Liver (tissue), 9 donors: ENCODE results near the gene CIBAR2. TPM values are rescaled to one million over a fixed set of nuclear protein-coding genes. Genes with fewer than 3 reads are reported as not detected.

Source experiments
- DNase-seq: peaks from one replicate; pipeline ENCODE4 v3.0.0-alpha.2; 2017; ENCODE audit warnings: low spot score
- H3K27ac ChIP-seq, 2 donors: one replicate each; pipeline ENCODE4 v1.7.0; 2013; ENCODE audit warnings: inconsistent platforms in 2 of 2, low read length in 2 of 2, control low read depth in 1 of 2, low read depth in 1 of 2, mild to moderate bottlenecking in 1 of 2
- H3K27me3 ChIP-seq, 4 donors: one replicate each; pipeline versions ENCODE4 v1.6.1 to v1.7.0; 2013; ENCODE audit warnings: low read length in 3 of 4, inconsistent platforms in 1 of 4, mild to moderate bottlenecking in 1 of 4, moderate library complexity in 1 of 4; ENCODE audit not compliant: control insufficient read depth in 4 of 4, insufficient read depth in 4 of 4
- H3K36me3 ChIP-seq, 4 donors: one replicate each; pipeline versions ENCODE4 v1.6.1 to v1.7.0; 2013; ENCODE audit warnings: low read length in 3 of 4, mild to moderate bottlenecking in 3 of 4, low read depth in 1 of 4, moderate library complexity in 1 of 4; ENCODE audit not compliant: control insufficient read depth in 4 of 4, insufficient read depth in 3 of 4
- H3K4me1 ChIP-seq, 4 donors: one replicate each; pipeline versions ENCODE4 v1.6.1 to v1.7.0; 2013; ENCODE audit warnings: low read length in 3 of 4, mild to moderate bottlenecking in 3 of 4, moderate library complexity in 1 of 4; ENCODE audit not compliant: control insufficient read depth in 4 of 4, insufficient read depth in 4 of 4
- H3K4me3 ChIP-seq, 3 donors: one replicate each; pipeline versions ENCODE4 v1.6.1 to v1.7.0; 2013; ENCODE audit warnings: low read length in 3 of 3, control low read depth in 1 of 3, low read depth in 1 of 3, mild to moderate bottlenecking in 1 of 3
- H3K9ac ChIP-seq, 2 donors: one replicate each; pipeline ENCODE4 v1.7.0; 2013; ENCODE audit warnings: low read length in 2 of 2, mild to moderate bottlenecking in 2 of 2, moderate library complexity in 2 of 2, control low read depth in 1 of 2, low read depth in 1 of 2
- H3K9me3 ChIP-seq, 4 donors: one replicate each; pipeline versions ENCODE4 v1.6.1 to v1.7.0; 2013; ENCODE audit warnings: low read length in 3 of 4; ENCODE audit not compliant: control insufficient read depth in 4 of 4
- ATF3 ChIP-seq: IDR thresholded peaks from 2 replicates; pipeline ENCODE4 v1.6.1; 2016; ENCODE audit warnings: antibody characterized with exemption
- CTCF ChIP-seq: fragments of 150-350 bp; IDR thresholded peaks from 2 replicates; pipeline ENCODE4 v1.5.1; 2017; ENCODE audit warnings: improper control_type of control experiment, low read depth, low read length; ENCODE audit not compliant: missing input control
- EGR1 ChIP-seq, 2 donors: IDR thresholded peaks; 2 replicates each; pipeline ENCODE4 v1.6.1; 2016 to 2018; ENCODE audit warnings: antibody characterized with exemption in 2 of 2, low read depth in 2 of 2
- FOXA1 ChIP-seq: IDR thresholded peaks from 2 replicates; pipeline ENCODE4 v1.6.1; 2016; ENCODE audit warnings: antibody characterized with exemption
- FOXA2 ChIP-seq: IDR thresholded peaks from 2 replicates; pipeline ENCODE4 v1.6.1; 2016; ENCODE audit warnings: antibody characterized with exemption
- GABPA ChIP-seq, 2 donors: IDR thresholded peaks in 1 of 2; conservative IDR thresholded peaks in 1 of 2; 2 replicates each; pipeline ENCODE4 v1.6.1; 2016; ENCODE audit warnings: antibody characterized with exemption in 2 of 2, mild to moderate bottlenecking in 1 of 2, moderate library complexity in 1 of 2
- HNF4A ChIP-seq, 2 donors: conservative IDR thresholded peaks; 2 replicates each; pipeline ENCODE4 v1.6.1; 2016; ENCODE audit warnings: antibody characterized with exemption in 2 of 2, mild to moderate bottlenecking in 2 of 2
- HNF4G ChIP-seq: IDR thresholded peaks from 2 replicates; pipeline ENCODE4 v1.6.1; 2016; ENCODE audit warnings: antibody characterized with exemption
- JUND ChIP-seq, 2 donors: IDR thresholded peaks; 2 replicates each; pipeline ENCODE4 v1.6.1; 2016; ENCODE audit warnings: antibody characterized with exemption in 2 of 2
- MAX ChIP-seq: IDR thresholded peaks from 2 replicates; pipeline ENCODE4 v1.6.1; 2016; ENCODE audit warnings: antibody characterized with exemption
- NR2F2 ChIP-seq: IDR thresholded peaks from 2 replicates; pipeline ENCODE4 v1.6.1; 2016; ENCODE audit warnings: antibody characterized with exemption
- RAD21 ChIP-seq, 2 donors: IDR thresholded peaks; 2 replicates each; pipeline ENCODE4 v1.6.1; 2016; ENCODE audit warnings: antibody characterized with exemption in 2 of 2, mild to moderate bottlenecking in 2 of 2
- REST ChIP-seq: IDR thresholded peaks from 2 replicates; pipeline ENCODE4 v1.6.1; 2016; ENCODE audit warnings: antibody characterized with exemption, mild to moderate bottlenecking
- RXRA ChIP-seq, 2 donors: IDR thresholded peaks; 2 replicates each; pipeline ENCODE4 v1.6.1; 2017 to 2018; ENCODE audit warnings: antibody characterized with exemption in 2 of 2, mild to moderate bottlenecking in 1 of 2
- SP1 ChIP-seq: IDR thresholded peaks from 2 replicates; pipeline ENCODE4 v1.6.1; 2018; ENCODE audit warnings: antibody characterized with exemption, mild to moderate bottlenecking
- TAF1 ChIP-seq: conservative IDR thresholded peaks from 2 replicates; pipeline ENCODE4 v1.6.1; 2016; ENCODE audit warnings: antibody characterized with exemption, mild to moderate bottlenecking
- YY1 ChIP-seq: IDR thresholded peaks from 2 replicates; pipeline ENCODE4 v1.6.1; 2016; ENCODE audit warnings: antibody characterized with exemption, mild to moderate bottlenecking
- ZBTB33 ChIP-seq: IDR thresholded peaks from 2 replicates; pipeline ENCODE4 v1.6.1; 2016; ENCODE audit warnings: antibody characterized with exemption
- WGBS: extraction: QIAGEN DNeasy Blood & Tissue Kit; methylation state at CpG from one replicate; pipeline ENCODE4 v1.1.7; 2013; 5-methylcytosine and 5-hydroxymethylcytosine counted together
- polyA plus RNA-seq, 2 donors: library from polyadenylated mRNA; stranded (reverse) in 1 of 2; unstranded in 1 of 2; fragments of 200-250 nt in 1 of 2; fragments of >200 nt in 1 of 2; fragmentation: Nextera tagmentation in 1 of 2; extraction: Ambion mirVana in 1 of 2; gene quantifications; one replicate each; pipeline versions ENCODE4 v1.2.1 to v1.2.3, GENCODE V29; 2013 to 2015
- total RNA-seq, 2 donors: library from RNA; depleted of rRNA; stranded (reverse); fragments of >200 nt; gene quantifications; one replicate each; pipeline ENCODE4 v1.2.3, GENCODE V29; 2014
- donor health status: healthy.
- donor health status: healthy.
- donor health status: healthy.
- donor health status: healthy.
- donor health status: healthy.

Gene CIBAR2
- total and polyA plus RNA-seq, 4 donors: not detected

GRCh38 chr16:85107083-85107482 is 5.2 kb downstream of the CIBAR2 start:
- H3K27me3 ChIP-seq: no peaks in the 10 kb centered on the region
- H3K9ac ChIP-seq: no peak overlapping the region
- no peaks in the 10 kb centered on the region for H3K4me1 ChIP-seq
- TF ChIP-seq SP1 (no peak), TAF1 (no peak), YY1 (no peak), RXRA (IDR thresholded peaks at IDR 0.05) (no peak), NR2F2 (no peak), CTCF (no peak), GABPA (IDR thresholded peaks at IDR 0.05 in 1 of 2, conservative IDR thresholded peaks at IDR 0.05 in 1 of 2) (no peak), REST (no peak), FOXA2 (no peak), HNF4G (no peak), FOXA1 (no peak), EGR1 (IDR thresholded peaks at IDR 0.05; ENCODE audit: low read depth in 2 of 2) (no peak), JUND (IDR thresholded peaks at IDR 0.05) (no peak), ATF3 (no peak), RAD21 (IDR thresholded peaks at IDR 0.05) (no peak)
- no peaks in the 10 kb centered on the region for H3K9me3 ChIP-seq
- H3K36me3 ChIP-seq: no peaks in the 10 kb centered on the region
- no peak for DNase-seq
- no peak overlapping the region for H3K27ac ChIP-seq
- WGBS: 81% methylated on average over 9 of the region's 9 CpGs
- H3K4me3 ChIP-seq: no peak overlapping the region

- WGBS: 82% methylated on average over 5 of the region's 5 CpGs
- H3K27ac ChIP-seq: no peak overlapping the region
Observed at GRCh38 chr16:85105475-85105874, 6.8 kb downstream of the CIBAR2 start.

More at GRCh38 chr16:85105475-85105874, 6.8 kb downstream of the CIBAR2 start:
- no peaks in the 10 kb centered on the region for H3K9me3 ChIP-seq
- H3K27me3 ChIP-seq: no peaks in the 10 kb centered on the region
- no peaks in the 10 kb centered on the region for H3K4me1 ChIP-seq
- H3K36me3 ChIP-seq: no peaks in the 10 kb centered on the region
- H3K9ac ChIP-seq: no peak overlapping the region
- H3K4me3 ChIP-seq: no peak overlapping the region
- TF ChIP-seq ZBTB33 (no peak), REST (no peak), RXRA (IDR thresholded peaks at IDR 0.05) (no peak), MAX (no peak), NR2F2 (no peak), FOXA2 (no peak), HNF4A (conservative IDR thresholded peaks at IDR 0.05) (no peak), FOXA1 (no peak), ATF3 (no peak), JUND (IDR thresholded peaks at IDR 0.05) (no peak), EGR1 (IDR thresholded peaks at IDR 0.05; ENCODE audit: low read depth in 2 of 2) (no peak), TAF1 (no peak), HNF4G (no peak)
- DNase-seq: no peak
